OCI-LY1 (cell line): ENCODE data around the gene RINT1.

Experiments used
- H2AFZ ChIP-seq: fragments of 200-600 bp; sonication (generic), shearing (Covaris generic); 2 replicates; pipeline ENCODE4 v1.6.0; 2014; ENCODE audit warnings: antibody characterized with exemption, mild to moderate bottlenecking, low read length
- H3F3A ChIP-seq: fragments of 200-600 bp; sonication (generic), shearing (Covaris generic); 2 replicates; pipeline ENCODE4 v1.6.0; 2014; ENCODE audit warnings: mild to moderate bottlenecking, antibody characterized with exemption, low read length, moderate library complexity; ENCODE audit not compliant: insufficient read depth
- H3K27ac ChIP-seq: fragments of 200-600 bp; sonication (generic); 2 replicates; pipeline ENCODE4 v1.5.1; 2014; ENCODE audit warnings: low read length, mixed run types, mild to moderate bottlenecking, low read depth; ENCODE audit not compliant: poor library complexity, severe bottlenecking
- H3K27me3 ChIP-seq: fragments of 200-600 bp; sonication (generic); 2 replicates; pipeline ENCODE4 v1.6.0; 2014; ENCODE audit warnings: antibody characterized with exemption, mild to moderate bottlenecking, low read length, moderate library complexity; ENCODE audit not compliant: insufficient read depth
- H3K36me3 ChIP-seq: fragments of 200-600 bp; sonication (generic); 2 replicates; pipeline ENCODE4 v1.6.1; 2014; ENCODE audit warnings: mild to moderate bottlenecking, antibody characterized with exemption, low read length, moderate library complexity, mixed read lengths; ENCODE audit not compliant: insufficient read depth
- H3K4me1 ChIP-seq: fragments of 200-600 bp; sonication (generic); 2 replicates; pipeline ENCODE4 v1.5.1; 2014; ENCODE audit warnings: mild to moderate bottlenecking, low read length, moderate library complexity; ENCODE audit not compliant: insufficient read depth, severe bottlenecking
- H3K4me2 ChIP-seq: fragments of 200-600 bp; sonication (generic), shearing (Covaris generic); 2 replicates; pipeline ENCODE4 v1.6.1; 2014; ENCODE audit warnings: low read length
- H3K4me3 ChIP-seq: fragments of 200-600 bp; sonication (generic); 2 replicates; pipeline ENCODE4 v1.5.1; 2014; ENCODE audit warnings: low read length, low read depth, mild to moderate bottlenecking, mixed read lengths; ENCODE audit not compliant: poor library complexity, severe bottlenecking
- H3K79me2 ChIP-seq: fragments of 200-600 bp; shearing (Covaris generic); 2 replicates; pipeline ENCODE4 v1.6.1; 2016; ENCODE audit warnings: mixed run types, low read length, mixed read lengths; ENCODE audit not compliant: insufficient read depth
- H3K9ac ChIP-seq: fragments of 200-600 bp; sonication (generic), shearing (Covaris generic); 2 replicates; pipeline ENCODE4 v1.6.1; 2014; ENCODE audit warnings: mild to moderate bottlenecking, low read length, mixed read lengths
- H3K9me2 ChIP-seq: fragments of 200-600 bp; sonication (generic), shearing (Covaris generic); 2 replicates; pipeline ENCODE4 v1.6.1; 2014; ENCODE audit warnings: low read depth, mild to moderate bottlenecking, low read length, mixed read lengths
- H3K9me3 ChIP-seq: fragments of 200-600 bp; shearing (Covaris generic); 2 replicates; pipeline ENCODE4 v1.6.1; 2014; ENCODE audit warnings: low read length, mixed read lengths
- H4K20me1 ChIP-seq: fragments of 200-600 bp; sonication (generic), shearing (Covaris generic); 2 replicates; pipeline ENCODE4 v1.6.0; 2016; ENCODE audit warnings: mild to moderate bottlenecking, low read length; ENCODE audit not compliant: insufficient read depth
- CTCF ChIP-seq: fragments of 200-600 bp; sonication (generic), shearing (Covaris generic); IDR thresholded peaks from 2 replicates; pipeline ENCODE4 v1.5.1; 2017; ENCODE audit warnings: mild to moderate bottlenecking, antibody characterized with exemption, low read length, moderate library complexity, mixed read lengths
- EZH2 ChIP-seq: fragments of 200-600 bp; sonication (generic), shearing (Covaris generic); IDR thresholded peaks from 2 replicates; pipeline ENCODE4 v1.8.0; 2017; ENCODE audit warnings: borderline replicate concordance, mixed run types, mild to moderate bottlenecking, antibody characterized with exemption, low read length, moderate library complexity, mixed read lengths

RINT1 gene

GRCh38 chr7:105612806-105613205 is 80.8 kb downstream of the RINT1 start:
- H3K9ac ChIP-seq, result no peak overlapping the region
- no peak for TF ChIP-seq EZH2
- no peak for TF ChIP-seq CTCF
- H3K9me2 ChIP-seq, result no peaks in the 10 kb centered on the region
- H3K4me1 ChIP-seq, result no peaks in the 10 kb centered on the region
- no peaks in the 10 kb centered on the region for H3K9me3 ChIP-seq
- 0 out of 2 replicates have a peak, but pooled peaks cover 3% of the 10 kb centered on the region for H3K27me3 ChIP-seq
- H2AFZ ChIP-seq, result no peak overlapping the region
- no peaks in the 10 kb centered on the region for H3K36me3 ChIP-seq
- H3K79me2 ChIP-seq, result no peaks in the 10 kb centered on the region
- H3K4me3 ChIP-seq, result no peak overlapping the region
- no peak overlapping the region for H3K27ac ChIP-seq
- H3F3A ChIP-seq, result no peaks in the 10 kb centered on the region
- H4K20me1 ChIP-seq, result no peaks in the 10 kb centered on the region
- no peak overlapping the region for H3K4me2 ChIP-seq

- Histone ChIP-seq H3K36me3 (no peaks in the 10 kb centered on the region), H2AFZ (no peak overlapping the region), H3K27me3 (0 out of 2 replicates have a peak, but pooled peaks cover 3% of the 10 kb centered on the region), H3K9me2 (no peaks in the 10 kb centered on the region), H3K27ac (no peak overlapping the region), H3K79me2 (no peaks in the 10 kb centered on the region), H4K20me1 (no peaks in the 10 kb centered on the region), H3K4me2 (no peak overlapping the region), H3K9ac (no peak overlapping the region), H3K4me1 (no peaks in the 10 kb centered on the region), H3F3A (no peaks in the 10 kb centered on the region), H3K4me3 (no peak overlapping the region), H3K9me3 (no peaks in the 10 kb centered on the region)
- TF ChIP-seq CTCF (no peak), EZH2 (no peak)
These were observed 81.8 kb downstream of the RINT1 start for GRCh38 chr7:105613611-105614330.

GRCh38 chr7:105614341-105614840 is 82.4 kb downstream of the RINT1 start:
- H2AFZ ChIP-seq, result no peak overlapping the region
- no peak overlapping the region for H3K27ac ChIP-seq
- no peaks in the 10 kb centered on the region for H3K36me3 ChIP-seq
- H3K9me2 ChIP-seq, result no peaks in the 10 kb centered on the region
- TF ChIP-seq CTCF (no peak), EZH2 (no peak)
- H3K4me2 ChIP-seq, result no peak overlapping the region
- no peaks in the 10 kb centered on the region for H3K79me2 ChIP-seq
- no peaks in the 10 kb centered on the region for H3F3A ChIP-seq
- no peak overlapping the region for H3K9ac ChIP-seq
- no peaks in the 10 kb centered on the region for H3K4me1 ChIP-seq
- H3K4me3 ChIP-seq, result no peak overlapping the region
- 0 out of 2 replicates have a peak, but pooled peaks cover 3% of the 10 kb centered on the region for H3K27me3 ChIP-seq
- H4K20me1 ChIP-seq, result no peaks in the 10 kb centered on the region
- no peaks in the 10 kb centered on the region for H3K9me3 ChIP-seq
